Amygdala (tissue), 56 donors: Measurements from ENCODE around the gene SFXN2.

ENCODE experiments used
- DNase-seq, 56 donors: peaks; one replicate each; lab custom pipeline; 2025; lab: John Stamatoyannopoulos, UW

SFXN2 gene

DNA sequence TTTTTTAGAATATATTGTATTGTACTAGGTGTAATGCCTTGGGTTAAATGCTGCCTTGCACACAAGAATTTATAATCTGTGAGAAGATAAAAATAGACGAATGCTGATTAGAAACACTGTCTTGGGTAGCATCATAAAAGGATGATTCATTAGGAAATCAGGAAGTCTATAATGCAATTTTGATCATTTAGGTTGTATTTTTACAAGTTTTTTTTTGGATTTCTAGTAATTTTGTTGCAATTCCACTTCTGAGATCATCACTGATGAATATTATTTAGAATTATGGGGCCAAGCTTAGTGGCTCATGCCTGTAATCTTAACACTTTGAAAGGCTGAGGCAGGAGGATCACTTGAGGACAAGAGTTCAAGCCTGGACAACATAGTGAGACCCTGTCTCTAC lies 58.9 kb downstream of the SFXN2 start:
- DNase-seq: no peak

DNA sequence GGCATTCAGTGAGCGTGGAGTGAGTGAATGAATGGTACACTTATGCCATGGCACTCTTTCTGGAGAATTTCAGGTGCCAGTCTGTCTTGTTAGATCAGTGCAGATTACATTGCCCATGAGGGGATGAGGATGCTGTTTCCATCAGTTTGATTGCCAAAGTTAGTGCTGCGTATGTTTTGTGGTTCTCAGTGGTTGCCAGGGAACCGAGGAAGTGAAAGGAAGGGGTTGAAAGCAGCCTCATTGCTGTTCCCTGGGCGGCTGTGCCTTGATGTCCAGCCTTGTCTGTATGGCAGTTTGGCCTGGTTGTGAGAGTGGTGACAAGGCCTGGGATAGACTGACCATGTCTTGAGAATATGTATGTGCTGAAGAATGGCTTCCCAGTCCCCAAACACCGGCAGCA lies 59.5 kb downstream of the SFXN2 start:
- peak in 16 of 56 donors; percentile 7 to 57 (median 14) for DNase-seq

- DNase-seq: peak in 7 of 56 donors; percentile 8 to 32 (median 23)
Measured at GRCh38 chr10:102775201-102775934, 60.9 kb downstream of the SFXN2 start.

DNA sequence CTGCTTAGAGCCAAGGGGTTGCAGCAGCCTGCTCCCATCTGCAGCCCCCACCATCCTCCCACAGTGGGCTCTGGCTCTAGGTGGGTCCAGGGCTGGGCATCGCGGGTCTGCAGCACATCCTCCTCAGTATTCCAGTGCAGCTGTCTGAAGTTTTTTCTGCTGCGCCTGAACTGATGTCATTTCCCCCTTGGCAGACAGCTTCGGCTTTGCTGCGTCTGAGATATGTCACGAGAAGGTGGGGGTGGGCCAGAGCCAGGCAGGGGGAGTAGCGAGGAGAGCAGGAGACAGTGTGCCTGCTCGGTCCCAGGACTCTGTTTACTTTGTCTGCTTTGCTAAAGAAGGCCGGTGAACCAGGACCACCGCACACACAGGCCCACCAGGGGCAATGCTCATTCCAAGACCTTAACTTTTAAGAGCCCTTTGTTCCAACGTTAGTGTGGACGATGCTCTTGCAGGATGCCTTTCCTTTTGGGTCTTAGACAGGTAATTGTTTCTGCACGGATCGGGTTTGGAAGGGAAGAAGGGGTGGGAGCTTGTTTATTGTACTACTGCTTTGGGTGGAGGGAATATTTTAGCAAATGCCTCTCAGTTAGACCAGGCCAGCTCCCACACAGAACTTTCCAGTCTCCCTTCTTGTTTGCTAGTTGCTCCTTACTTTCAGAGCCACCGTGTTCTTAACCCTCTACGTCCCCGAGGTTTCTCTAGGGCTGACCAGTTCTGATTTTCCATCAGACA lies 61.7 kb downstream of the SFXN2 start:
- peak in 50 of 56 donors; percentile 10 to 79 (median 53) for DNase-seq

- peak in 40 of 56 donors; percentile 15 to 67 (median 36) for DNase-seq
Measured at GRCh38 chr10:102776779-102777456, 62.5 kb downstream of the SFXN2 start.

- no peak for DNase-seq
Measured at GRCh38 chr10:102777711-102778453, 63.4 kb downstream of the SFXN2 start.

DNA sequence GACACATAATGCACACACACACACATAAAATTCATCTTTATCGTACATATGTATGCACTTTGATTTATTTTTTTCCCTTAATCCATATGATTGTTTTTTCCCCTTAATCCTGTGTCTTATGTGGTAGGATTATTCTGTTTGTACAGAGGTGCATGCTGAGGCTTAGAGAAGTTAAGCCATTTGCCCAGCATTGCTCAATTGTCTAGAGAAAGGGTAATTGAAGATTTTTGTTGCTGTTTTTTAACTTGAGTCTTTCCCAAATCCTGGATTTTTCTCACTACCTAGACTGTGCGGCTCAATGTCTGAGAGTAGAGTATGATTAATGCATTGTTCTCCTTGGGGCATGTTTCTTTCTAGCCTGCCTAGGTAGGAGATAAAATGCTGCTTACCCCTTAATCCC lies 64.3 kb downstream of the SFXN2 start:
- DNase-seq: no peak

GRCh38 chr10:102779680-102780526 lies 65.5 kb downstream of the SFXN2 start:
- DNase-seq: no peak

- no peak for DNase-seq
Measured at GRCh38 chr10:102780527-102780808, 66.0 kb downstream of the SFXN2 start.

DNA sequence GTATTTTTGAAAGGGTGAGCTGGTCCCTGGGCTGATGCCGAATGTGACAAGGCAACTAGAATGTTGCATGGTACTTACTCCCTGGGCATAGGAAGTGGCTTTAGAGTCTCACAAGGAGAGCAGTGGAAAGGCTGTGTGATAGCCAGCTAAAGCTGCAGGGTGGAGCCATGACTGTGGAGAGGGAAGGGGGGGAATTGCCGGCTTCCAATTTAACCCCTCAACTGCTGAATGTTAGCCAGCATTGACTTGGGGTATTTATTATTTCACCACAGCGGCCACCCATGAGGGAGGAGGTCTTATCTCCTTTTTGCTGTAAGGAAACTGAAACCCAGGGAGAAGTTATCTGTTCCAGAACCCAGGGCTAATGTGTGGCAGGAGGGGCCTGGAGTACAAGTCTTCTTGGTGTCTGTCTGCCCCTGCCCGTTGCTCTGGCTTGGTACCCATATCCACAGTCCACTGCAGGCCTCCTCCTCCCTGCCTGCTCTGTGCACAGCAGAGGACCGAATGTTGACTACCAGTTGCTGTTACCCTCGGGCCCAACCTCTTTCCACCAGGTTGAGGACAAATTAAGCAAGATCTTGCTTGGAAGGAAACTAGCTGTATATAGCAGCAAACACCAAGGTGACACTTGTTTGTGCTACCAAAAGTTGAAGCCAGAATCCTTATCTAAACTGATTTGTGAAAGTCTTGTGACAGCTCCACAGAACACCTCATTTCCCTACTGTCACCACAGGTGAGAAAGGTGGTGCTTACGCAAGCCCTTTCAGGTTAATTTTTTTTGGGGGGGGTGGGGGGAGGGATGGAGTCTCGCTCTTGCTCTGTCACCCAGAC lies 66.9 kb downstream of the SFXN2 start:
- no peak for DNase-seq

GRCh38 chr10:102781921-102782557 lies 67.6 kb downstream of the SFXN2 start:
- DNase-seq: no peak

DNA sequence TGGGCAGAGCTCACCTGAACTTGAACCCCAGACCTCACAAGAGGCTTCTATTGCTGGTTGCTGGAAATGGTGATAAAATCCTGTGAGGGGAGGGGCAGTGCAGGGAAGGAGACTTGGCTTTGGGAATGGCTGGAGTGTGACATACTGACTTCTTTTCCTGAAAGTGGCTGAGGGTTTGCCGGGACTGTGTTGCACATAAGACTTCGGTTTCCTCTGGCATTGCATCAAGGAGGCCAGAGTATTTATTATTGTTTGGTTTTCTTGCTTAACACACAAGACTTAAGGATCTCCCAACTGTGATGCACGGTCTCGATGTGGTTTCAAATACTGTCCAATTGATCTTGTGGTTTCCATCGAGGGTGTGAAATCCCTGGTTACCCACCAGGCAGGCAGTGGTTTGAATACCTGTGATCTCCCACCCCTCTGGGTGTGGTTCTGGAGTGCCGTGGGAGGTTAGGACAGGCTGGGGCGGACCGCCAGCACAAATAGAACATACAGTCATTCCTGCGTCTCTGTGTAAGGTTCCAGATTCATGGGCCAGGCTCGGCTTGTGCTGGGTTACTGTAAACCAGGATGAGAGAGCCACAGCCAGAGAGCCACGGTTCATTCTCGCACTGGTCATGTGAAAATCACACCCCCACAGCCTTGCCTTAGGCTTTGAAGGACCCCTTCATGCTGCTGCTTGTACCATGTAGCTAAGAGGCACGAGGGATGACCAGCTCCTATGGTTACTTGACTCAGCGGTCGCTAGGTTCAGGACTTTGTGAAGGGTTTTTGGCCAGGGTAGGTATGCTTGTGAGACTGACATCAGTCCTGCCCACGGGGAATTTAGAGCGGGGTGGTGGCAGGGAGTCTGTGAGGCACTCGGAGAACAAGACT lies 68.5 kb downstream of the SFXN2 start:
- peak in 1 of 56 donors; percentile 13 for DNase-seq

GRCh38 chr10:102783568-102783967 lies 69.1 kb downstream of the SFXN2 start:
- no peak for DNase-seq

- DNase-seq: no peak
Measured at GRCh38 chr10:102785818-102786217, 71.4 kb downstream of the SFXN2 start.

GRCh38 chr10:102791754-102792395 lies 77.4 kb downstream of the SFXN2 start:
- DNase-seq: no peak
